ENCODE measurements around the gene STMN3.

DNA sequence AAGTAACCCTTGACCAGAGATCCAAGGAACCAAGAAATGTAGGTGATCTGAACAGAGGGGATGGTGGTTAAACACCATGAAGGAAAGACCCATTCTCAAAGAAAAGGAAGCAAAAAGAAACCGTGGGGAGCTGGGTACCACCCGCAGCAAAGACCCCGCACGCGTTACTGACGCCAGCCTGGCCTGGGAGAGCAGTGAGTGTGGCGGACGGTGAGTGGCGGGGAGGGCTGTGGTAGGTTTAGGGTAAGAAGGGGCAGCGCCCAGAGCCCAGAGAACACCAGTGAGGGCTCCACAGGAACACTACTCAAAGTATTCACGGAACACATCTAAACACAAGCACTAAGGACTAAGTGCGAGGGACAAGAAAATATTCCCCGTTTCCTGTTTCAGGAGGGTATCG, 30.5 kb downstream of the STMN3 start:
- TF ChIP-seq, protein P1, sequence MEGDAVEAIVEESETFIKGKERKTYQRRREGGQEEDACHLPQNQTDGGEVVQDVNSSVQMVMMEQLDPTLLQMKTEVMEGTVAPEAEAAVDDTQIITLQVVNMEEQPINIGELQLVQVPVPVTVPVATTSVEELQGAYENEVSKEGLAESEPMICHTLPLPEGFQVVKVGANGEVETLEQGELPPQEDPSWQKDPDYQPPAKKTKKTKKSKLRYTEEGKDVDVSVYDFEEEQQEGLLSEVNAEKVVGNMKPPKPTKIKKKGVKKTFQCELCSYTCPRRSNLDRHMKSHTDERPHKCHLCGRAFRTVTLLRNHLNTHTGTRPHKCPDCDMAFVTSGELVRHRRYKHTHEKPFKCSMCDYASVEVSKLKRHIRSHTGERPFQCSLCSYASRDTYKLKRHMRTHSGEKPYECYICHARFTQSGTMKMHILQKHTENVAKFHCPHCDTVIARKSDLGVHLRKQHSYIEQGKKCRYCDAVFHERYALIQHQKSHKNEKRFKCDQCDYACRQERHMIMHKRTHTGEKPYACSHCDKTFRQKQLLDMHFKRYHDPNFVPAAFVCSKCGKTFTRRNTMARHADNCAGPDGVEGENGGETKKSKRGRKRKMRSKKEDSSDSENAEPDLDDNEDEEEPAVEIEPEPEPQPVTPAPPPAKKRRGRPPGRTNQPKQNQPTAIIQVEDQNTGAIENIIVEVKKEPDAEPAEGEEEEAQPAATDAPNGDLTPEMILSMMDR (IDR thresholded peaks at IDR 0.05), result no peak
- TF ChIP-seq, protein P2, sequence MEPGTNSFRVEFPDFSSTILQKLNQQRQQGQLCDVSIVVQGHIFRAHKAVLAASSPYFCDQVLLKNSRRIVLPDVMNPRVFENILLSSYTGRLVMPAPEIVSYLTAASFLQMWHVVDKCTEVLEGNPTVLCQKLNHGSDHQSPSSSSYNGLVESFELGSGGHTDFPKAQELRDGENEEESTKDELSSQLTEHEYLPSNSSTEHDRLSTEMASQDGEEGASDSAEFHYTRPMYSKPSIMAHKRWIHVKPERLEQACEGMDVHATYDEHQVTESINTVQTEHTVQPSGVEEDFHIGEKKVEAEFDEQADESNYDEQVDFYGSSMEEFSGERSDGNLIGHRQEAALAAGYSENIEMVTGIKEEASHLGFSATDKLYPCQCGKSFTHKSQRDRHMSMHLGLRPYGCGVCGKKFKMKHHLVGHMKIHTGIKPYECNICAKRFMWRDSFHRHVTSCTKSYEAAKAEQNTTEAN (CRISPR knock-in tag; IDR thresholded peaks at IDR 0.05), result no peak
- TF ChIP-seq, protein P3, sequence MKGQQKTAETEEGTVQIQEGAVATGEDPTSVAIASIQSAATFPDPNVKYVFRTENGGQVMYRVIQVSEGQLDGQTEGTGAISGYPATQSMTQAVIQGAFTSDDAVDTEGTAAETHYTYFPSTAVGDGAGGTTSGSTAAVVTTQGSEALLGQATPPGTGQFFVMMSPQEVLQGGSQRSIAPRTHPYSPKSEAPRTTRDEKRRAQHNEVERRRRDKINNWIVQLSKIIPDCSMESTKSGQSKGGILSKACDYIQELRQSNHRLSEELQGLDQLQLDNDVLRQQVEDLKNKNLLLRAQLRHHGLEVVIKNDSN (CRISPR knock-in tag; IDR thresholded peaks at IDR 0.05), result no peak
- TF ChIP-seq SP1 (CRISPR knock-in tag; conservative IDR thresholded peaks at IDR 0.05) (no peak), ATF1 (CRISPR knock-in tag; IDR thresholded peaks at IDR 0.05) (no peak), TCF7 (CRISPR knock-in tag; IDR thresholded peaks at IDR 0.05; ENCODE audit: low read depth) (no peak)

Data from WTC11 (cell line).